ENCODE data around the gene NXPE4. TPM values are rescaled to one million over a fixed set of nuclear protein-coding genes. Genes with fewer than 3 reads are reported as not detected.
"Not testable (repeated sequence)": the region's sequence is repeated elsewhere in the genome, so short reads cannot be mapped to it uniquely, and the experiment has no call there.

NXPE4 gene
- total RNA-seq: not detected

GRCh38 chr11:114595571-114595970 is at the start of gene NXPE4:
Gene NXPE4, minus strand, starts transcription at chr11:114595786. Its CDS starts 1,027 bp downstream, at chr11:114594759.
- FAIRE-seq: no peak
- no peak for DNase-seq (ENCODE audit: low spot score in 2 of 2)

- DNase-seq (ENCODE audit: low spot score in 2 of 2): not testable (repeated sequence)
These were observed 43.9 kb upstream of the NXPE4 start for GRCh38 chr11:114639440-114639839.

GRCh38 chr11:114631445-114631965 is 35.9 kb upstream of the NXPE4 start:
- FAIRE-seq; DNase-seq (ENCODE audit: low spot score in 2 of 2): not testable (repeated sequence)

More at GRCh38 chr11:114639440-114639839, 43.9 kb upstream of the NXPE4 start:
- FAIRE-seq: peak; percentile 100

- FAIRE-seq: no peak
- DNase-seq (ENCODE audit: low spot score in 2 of 2): no peak
These were observed 29.7 kb upstream of the NXPE4 start for GRCh38 chr11:114625294-114625693.

- DNase-seq (ENCODE audit: low spot score in 2 of 2): no peak
- FAIRE-seq: no peak
These were observed 29.0 kb upstream of the NXPE4 start for GRCh38 chr11:114624455-114625207.

- FAIRE-seq: no peak
- no peak for DNase-seq (ENCODE audit: low spot score in 2 of 2)
These were observed 28.1 kb upstream of the NXPE4 start for GRCh38 chr11:114623720-114624119.

- DNase-seq (ENCODE audit: low spot score in 2 of 2) (no peak), FAIRE-seq (no peak)
These were observed 27.3 kb upstream of the NXPE4 start for GRCh38 chr11:114622858-114623257.

- FAIRE-seq (no peak), DNase-seq (ENCODE audit: low spot score in 2 of 2) (no peak)
These were observed 26.6 kb upstream of the NXPE4 start for GRCh38 chr11:114621950-114622809.

GRCh38 chr11:114621072-114621471 is 25.5 kb upstream of the NXPE4 start:
- no peak for FAIRE-seq

GRCh38 chr11:114619659-114620173 is 24.1 kb upstream of the NXPE4 start:
- DNase-seq (ENCODE audit: low spot score in 2 of 2) (no peak), FAIRE-seq (no peak)

More at GRCh38 chr11:114621072-114621471, 25.5 kb upstream of the NXPE4 start:
- no peak for DNase-seq (ENCODE audit: low spot score in 2 of 2)

- no peak for DNase-seq (ENCODE audit: low spot score in 2 of 2)
- FAIRE-seq: no peak
These were observed 22.6 kb upstream of the NXPE4 start for GRCh38 chr11:114618139-114618538.

GRCh38 chr11:114617157-114618124 is 21.9 kb upstream of the NXPE4 start:
- DNase-seq (ENCODE audit: low spot score in 2 of 2) (no peak), FAIRE-seq (no peak)

GRCh38 chr11:114616516-114616915 is 20.9 kb upstream of the NXPE4 start:
- FAIRE-seq (no peak), DNase-seq (ENCODE audit: low spot score in 2 of 2) (no peak)

- no peak for FAIRE-seq
These were observed 20.1 kb upstream of the NXPE4 start for GRCh38 chr11:114615448-114616361.

GRCh38 chr11:114614127-114614720 is 18.6 kb upstream of the NXPE4 start:
- FAIRE-seq: no peak
- DNase-seq (ENCODE audit: low spot score in 2 of 2): no peak

More at GRCh38 chr11:114615448-114616361, 20.1 kb upstream of the NXPE4 start:
- no peak for DNase-seq (ENCODE audit: low spot score in 2 of 2)

- FAIRE-seq; DNase-seq (ENCODE audit: low spot score in 2 of 2): not testable (repeated sequence)
These were observed 17.5 kb upstream of the NXPE4 start for GRCh38 chr11:114613094-114613493.

GRCh38 chr11:114612686-114613085 is 17.1 kb upstream of the NXPE4 start:
- DNase-seq (ENCODE audit: low spot score in 2 of 2) (no peak), FAIRE-seq (no peak)

GRCh38 chr11:114612199-114612598 is 16.6 kb upstream of the NXPE4 start:
- not testable (repeated sequence) for DNase-seq (ENCODE audit: low spot score in 2 of 2); FAIRE-seq

Data from frontal cortex (tissue), 4 donors.